Naive thymus-derived CD8-positive, alpha-beta T cell (primary cell): ENCODE measurements around the gene CD7. TPM values are rescaled to one million over a fixed set of nuclear protein-coding genes. Genes with fewer than 3 reads are reported as not detected.

ENCODE experiments used
- polyA plus RNA-seq, 3 donors: library from polyadenylated mRNA; unstranded; fragments of 300-500 nt; fragmentation: Illumina TruSeq; gene quantifications; one replicate each; pipeline ENCODE4 v1.2.3, GENCODE V29; 2021
- total RNA-seq, 8 experiments: library from RNA in 2 of 8; stranded (reverse) in 2 of 8; gene quantifications; one replicate each; pipeline ENCODE4 v1.2.3 and lab custom pipeline; 2021 to 2026

The CD7 gene
- total and polyA plus RNA-seq, 5 experiments from 2014 or later, result 66.9 to 233 (median 166) TPM

Other genes with a start within 250 kb of the CD7 start
- 10 to 100 TPM; 28.3 to 32.3 TPM for gene FASN, start 219.4 kb downstream of the CD7 start, total RNA-seq
- 1 to 10 TPM in 1 of 3 donors, under 1 TPM in 2; 0.33 to 2.4 (median 0.80) TPM for gene FASN, start 219.4 kb downstream of the CD7 start, polyA plus RNA-seq
- 10 to 100 TPM; 72.9 to 80.0 TPM for gene CCDC57, start 104.8 kb downstream of the CD7 start, total RNA-seq
- gene CCDC57, start 104.8 kb downstream of the CD7 start, polyA plus RNA-seq, result 10 to 100 TPM; 39.6 to 53.5 (median 42.4) TPM
- gene SLC16A3, start 88.6 kb downstream of the CD7 start, total RNA-seq, result 10 to 100 TPM; 10.1 to 11.6 TPM
- gene SLC16A3, start 88.6 kb downstream of the CD7 start, polyA plus RNA-seq, result 1 to 10 TPM in 2 of 3 donors, under 1 TPM in 1; 0.91 to 1.5 (median 1.0) TPM
- 100 to 1,000 TPM; 184 to 201 TPM for gene CSNK1D, start 43.9 kb downstream of the CD7 start, total RNA-seq
- 10 to 100 TPM; 47.6 to 72.1 (median 48.6) TPM for gene CSNK1D, start 43.9 kb downstream of the CD7 start, polyA plus RNA-seq
- under 1 TPM in 1 of 2 experiments, not detected in 1; 0.18 TPM for gene SECTM1, start 16.2 kb upstream of the CD7 start, total RNA-seq
- gene SECTM1, start 16.2 kb upstream of the CD7 start, polyA plus RNA-seq, result 1 to 10 TPM in 1 of 3 donors, not detected in 2; 1.2 TPM
- not detected for gene TEX19, start 41.6 kb upstream of the CD7 start, total RNA-seq
- gene TEX19, start 41.6 kb upstream of the CD7 start, polyA plus RNA-seq, result not detected
- gene UTS2R, start 54.2 kb upstream of the CD7 start, total RNA-seq, result not detected
- gene UTS2R, start 54.2 kb upstream of the CD7 start, polyA plus RNA-seq, result not detected
- gene HEXD, start 100.7 kb upstream of the CD7 start, total RNA-seq, result 100 to 1,000 TPM; 112 to 122 TPM
- gene HEXD, start 100.7 kb upstream of the CD7 start, polyA plus RNA-seq, result 10 to 100 TPM; 12.1 to 18.8 (median 12.2) TPM
- gene OGFOD3, start 101.0 kb upstream of the CD7 start, total RNA-seq, result 10 to 100 TPM; 25.6 to 29.1 TPM
- gene OGFOD3, start 101.0 kb upstream of the CD7 start, polyA plus RNA-seq, result 10 to 100 TPM; 32.4 to 35.2 (median 32.6) TPM
- 100 to 1,000 TPM; 207 to 213 TPM for gene CYBC1, start 133.1 kb upstream of the CD7 start, total RNA-seq
- 100 to 1,000 TPM; 133 to 149 (median 147) TPM for gene CYBC1, start 133.1 kb upstream of the CD7 start, polyA plus RNA-seq
- gene NARF, start 141.1 kb upstream of the CD7 start, total RNA-seq, result 10 to 100 TPM; 70.1 to 83.9 TPM
- 100 to 1,000 TPM in 2 of 3 donors, 10 to 100 TPM in 1; 93.6 to 127 (median 110) TPM for gene NARF, start 141.1 kb upstream of the CD7 start, polyA plus RNA-seq
- 10 to 100 TPM; 54.6 to 58.4 TPM for gene FOXK2, start 202.1 kb upstream of the CD7 start, total RNA-seq
- 1 to 10 TPM; 3.2 to 5.7 (median 4.3) TPM for gene FOXK2, start 202.1 kb upstream of the CD7 start, polyA plus RNA-seq